ENCODE measurements around the gene TRIM10.

Gene TRIM10

DNA sequence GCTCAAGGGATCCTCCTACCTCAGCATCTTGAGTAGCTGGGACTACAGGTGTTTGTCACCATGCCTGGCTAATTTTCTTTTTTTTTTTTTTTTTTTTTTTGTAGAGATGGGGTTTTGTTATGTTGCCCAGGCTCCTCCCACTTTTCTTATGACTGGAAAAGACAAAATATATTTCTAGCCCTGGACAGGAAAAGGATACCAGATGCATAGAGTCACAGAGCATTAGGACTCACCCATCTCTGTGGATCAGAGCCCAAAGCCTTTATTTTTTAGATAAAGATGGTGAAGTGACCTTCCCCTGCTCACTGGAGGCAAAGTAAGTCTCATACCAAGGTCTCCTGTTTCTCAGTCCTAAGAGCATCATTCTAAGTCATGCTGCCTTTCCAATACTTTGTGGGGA is 3.4 kb downstream of the TRIM10 start:
- DNase-seq (ENCODE audit: low read depth in 1 of 2, low spot score in 1 of 2): no peak
- Histone ChIP-seq H3K4me3 (replicated peaks; ENCODE audit: insufficient read depth, low read length) (no peak overlapping the region), H3K27me3 (ENCODE audit: insufficient read depth, poor library complexity, severe bottlenecking) (no peaks in the 10 kb centered on the region), H3K27ac (replicated peaks) (no peak overlapping the region)
- TF ChIP-seq, protein P1, sequence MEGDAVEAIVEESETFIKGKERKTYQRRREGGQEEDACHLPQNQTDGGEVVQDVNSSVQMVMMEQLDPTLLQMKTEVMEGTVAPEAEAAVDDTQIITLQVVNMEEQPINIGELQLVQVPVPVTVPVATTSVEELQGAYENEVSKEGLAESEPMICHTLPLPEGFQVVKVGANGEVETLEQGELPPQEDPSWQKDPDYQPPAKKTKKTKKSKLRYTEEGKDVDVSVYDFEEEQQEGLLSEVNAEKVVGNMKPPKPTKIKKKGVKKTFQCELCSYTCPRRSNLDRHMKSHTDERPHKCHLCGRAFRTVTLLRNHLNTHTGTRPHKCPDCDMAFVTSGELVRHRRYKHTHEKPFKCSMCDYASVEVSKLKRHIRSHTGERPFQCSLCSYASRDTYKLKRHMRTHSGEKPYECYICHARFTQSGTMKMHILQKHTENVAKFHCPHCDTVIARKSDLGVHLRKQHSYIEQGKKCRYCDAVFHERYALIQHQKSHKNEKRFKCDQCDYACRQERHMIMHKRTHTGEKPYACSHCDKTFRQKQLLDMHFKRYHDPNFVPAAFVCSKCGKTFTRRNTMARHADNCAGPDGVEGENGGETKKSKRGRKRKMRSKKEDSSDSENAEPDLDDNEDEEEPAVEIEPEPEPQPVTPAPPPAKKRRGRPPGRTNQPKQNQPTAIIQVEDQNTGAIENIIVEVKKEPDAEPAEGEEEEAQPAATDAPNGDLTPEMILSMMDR (IDR thresholded peaks at IDR 0.05; ENCODE audit: insufficient read depth, low read length): no peak
- TF ChIP-seq, protein P2, sequence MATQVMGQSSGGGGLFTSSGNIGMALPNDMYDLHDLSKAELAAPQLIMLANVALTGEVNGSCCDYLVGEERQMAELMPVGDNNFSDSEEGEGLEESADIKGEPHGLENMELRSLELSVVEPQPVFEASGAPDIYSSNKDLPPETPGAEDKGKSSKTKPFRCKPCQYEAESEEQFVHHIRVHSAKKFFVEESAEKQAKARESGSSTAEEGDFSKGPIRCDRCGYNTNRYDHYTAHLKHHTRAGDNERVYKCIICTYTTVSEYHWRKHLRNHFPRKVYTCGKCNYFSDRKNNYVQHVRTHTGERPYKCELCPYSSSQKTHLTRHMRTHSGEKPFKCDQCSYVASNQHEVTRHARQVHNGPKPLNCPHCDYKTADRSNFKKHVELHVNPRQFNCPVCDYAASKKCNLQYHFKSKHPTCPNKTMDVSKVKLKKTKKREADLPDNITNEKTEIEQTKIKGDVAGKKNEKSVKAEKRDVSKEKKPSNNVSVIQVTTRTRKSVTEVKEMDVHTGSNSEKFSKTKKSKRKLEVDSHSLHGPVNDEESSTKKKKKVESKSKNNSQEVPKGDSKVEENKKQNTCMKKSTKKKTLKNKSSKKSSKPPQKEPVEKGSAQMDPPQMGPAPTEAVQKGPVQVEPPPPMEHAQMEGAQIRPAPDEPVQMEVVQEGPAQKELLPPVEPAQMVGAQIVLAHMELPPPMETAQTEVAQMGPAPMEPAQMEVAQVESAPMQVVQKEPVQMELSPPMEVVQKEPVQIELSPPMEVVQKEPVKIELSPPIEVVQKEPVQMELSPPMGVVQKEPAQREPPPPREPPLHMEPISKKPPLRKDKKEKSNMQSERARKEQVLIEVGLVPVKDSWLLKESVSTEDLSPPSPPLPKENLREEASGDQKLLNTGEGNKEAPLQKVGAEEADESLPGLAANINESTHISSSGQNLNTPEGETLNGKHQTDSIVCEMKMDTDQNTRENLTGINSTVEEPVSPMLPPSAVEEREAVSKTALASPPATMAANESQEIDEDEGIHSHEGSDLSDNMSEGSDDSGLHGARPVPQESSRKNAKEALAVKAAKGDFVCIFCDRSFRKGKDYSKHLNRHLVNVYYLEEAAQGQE (IDR thresholded peaks at IDR 0.05; ENCODE audit: insufficient replicate concordance, low read depth): no peak
- no peak for TF ChIP-seq GABPA (IDR thresholded peaks at IDR 0.05; ENCODE audit: low read depth)
- TF ChIP-seq POLR2AphosphoS5 (IDR thresholded peaks at IDR 0.05; ENCODE audit: low read depth): no peak
- no peak for TF ChIP-seq SPI1 (IDR thresholded peaks at IDR 0.05; ENCODE audit: borderline replicate concordance, low read depth)

DNA sequence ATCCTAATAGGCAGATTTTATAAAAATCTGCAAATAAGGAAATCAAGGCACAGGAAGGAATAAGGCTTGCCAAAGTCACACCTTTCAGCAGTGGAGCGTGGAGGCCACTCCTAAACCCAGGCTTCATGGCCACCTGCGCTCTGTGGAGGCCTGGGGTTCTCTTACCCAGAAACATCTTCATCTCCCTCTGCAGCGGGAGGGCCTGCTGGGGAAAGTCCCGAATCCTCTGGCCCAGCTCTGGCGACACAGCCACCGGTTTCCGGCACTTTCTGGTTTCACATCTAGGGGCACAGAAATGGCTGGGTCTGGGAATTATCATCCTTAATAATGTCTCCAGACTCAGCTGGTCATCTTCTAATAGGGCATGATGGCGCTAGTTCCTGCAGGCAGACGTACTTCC is 4.2 kb downstream of the TRIM10 start:
- TF ChIP-seq SPI1 (IDR thresholded peaks at IDR 0.05; ENCODE audit: borderline replicate concordance, low read depth) (no peak), GABPA (IDR thresholded peaks at IDR 0.05; ENCODE audit: low read depth) (no peak), POLR2AphosphoS5 (IDR thresholded peaks at IDR 0.05; ENCODE audit: low read depth) (no peak)
- TF ChIP-seq, protein P2 (IDR thresholded peaks at IDR 0.05; ENCODE audit: insufficient replicate concordance, low read depth): no peak
- TF ChIP-seq, protein P1 (IDR thresholded peaks at IDR 0.05; ENCODE audit: insufficient read depth, low read length): no peak
- Histone ChIP-seq H3K27ac (replicated peaks) (no peak overlapping the region), H3K4me3 (replicated peaks; ENCODE audit: insufficient read depth, low read length) (no peak overlapping the region), H3K27me3 (ENCODE audit: insufficient read depth, poor library complexity, severe bottlenecking) (no peaks in the 10 kb centered on the region)
- no peak for DNase-seq (ENCODE audit: low read depth in 1 of 2, low spot score in 1 of 2)

DNA sequence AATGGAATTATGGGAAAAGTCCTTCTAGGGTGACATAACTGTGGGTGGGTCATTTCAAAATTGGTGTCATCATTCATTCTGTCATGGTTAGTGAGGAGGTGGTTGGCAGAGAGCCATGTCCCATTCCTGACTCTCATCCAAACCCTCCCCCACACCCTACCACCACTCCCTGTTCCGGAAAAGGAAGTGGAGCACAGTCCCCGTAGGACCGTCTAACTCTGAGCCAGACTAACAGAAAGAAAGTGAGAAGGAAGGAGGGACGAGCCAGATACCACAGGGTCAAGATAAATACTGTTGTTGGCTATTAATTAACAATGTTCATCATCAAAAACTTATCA is 4.8 kb downstream of the TRIM10 start:
- Histone ChIP-seq H3K27me3 (ENCODE audit: insufficient read depth, poor library complexity, severe bottlenecking) (no peaks in the 10 kb centered on the region), H3K4me3 (replicated peaks; ENCODE audit: insufficient read depth, low read length) (no peak overlapping the region), H3K27ac (replicated peaks) (no peak overlapping the region)
- TF ChIP-seq GABPA (IDR thresholded peaks at IDR 0.05; ENCODE audit: low read depth): no peak
- TF ChIP-seq SPI1 (IDR thresholded peaks at IDR 0.05; ENCODE audit: borderline replicate concordance, low read depth): peak; percentile 3; the same call in 1 of the 2 replicates
- no peak for TF ChIP-seq POLR2AphosphoS5 (IDR thresholded peaks at IDR 0.05; ENCODE audit: low read depth)
- peak in 1 of 2 experiments; percentile 47 for DNase-seq (ENCODE audit: low read depth in 1 of 2, low spot score in 1 of 2)

DNA sequence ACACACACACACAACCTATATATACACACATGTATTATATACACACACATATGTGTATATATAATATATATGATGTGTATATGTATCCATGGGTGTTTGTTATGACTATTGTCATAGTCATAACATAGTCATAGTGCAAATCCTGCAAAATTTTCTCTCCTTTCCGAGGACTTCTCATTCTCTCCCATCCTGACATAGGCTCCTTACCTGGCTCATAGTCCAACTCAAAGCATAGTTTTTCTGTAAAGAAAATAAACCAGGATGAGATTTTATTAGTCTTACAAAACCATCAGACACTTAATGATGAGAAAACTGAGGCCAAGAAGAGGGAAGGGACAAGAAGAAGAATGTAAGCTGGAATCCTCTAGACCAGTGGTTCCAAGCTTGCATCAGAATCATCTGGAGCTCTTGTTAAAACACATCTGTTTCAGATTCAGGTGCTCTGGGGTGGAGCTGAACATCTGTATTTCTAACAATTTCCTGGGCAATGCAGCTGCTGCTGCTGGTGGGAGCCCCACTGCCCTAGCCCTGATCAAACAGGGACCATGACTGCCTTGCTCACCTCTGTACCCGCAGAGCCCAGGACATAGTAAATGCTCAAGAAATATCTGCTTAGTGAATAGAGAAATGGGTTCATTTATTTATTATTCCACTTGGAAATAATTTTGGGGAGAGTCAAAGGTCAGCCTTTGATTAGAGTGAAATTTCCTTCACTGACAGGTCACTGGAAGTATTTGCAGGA is 5.3 kb downstream of the TRIM10 start:
- no peak for TF ChIP-seq GABPA (IDR thresholded peaks at IDR 0.05; ENCODE audit: low read depth)
- no peak for TF ChIP-seq SPI1 (IDR thresholded peaks at IDR 0.05; ENCODE audit: borderline replicate concordance, low read depth)
- TF ChIP-seq POLR2AphosphoS5 (IDR thresholded peaks at IDR 0.05; ENCODE audit: low read depth): no peak
- TF ChIP-seq, protein P2 (IDR thresholded peaks at IDR 0.05; ENCODE audit: insufficient replicate concordance, low read depth): no peak
- TF ChIP-seq, protein P1 (IDR thresholded peaks at IDR 0.05; ENCODE audit: insufficient read depth, low read length): no peak
- Histone ChIP-seq H3K4me3 (replicated peaks; ENCODE audit: insufficient read depth, low read length) (no peak overlapping the region), H3K27me3 (ENCODE audit: insufficient read depth, poor library complexity, severe bottlenecking) (no peaks in the 10 kb centered on the region), H3K27ac (replicated peaks) (no peak overlapping the region)
- no peak for DNase-seq (ENCODE audit: low read depth in 1 of 2, low spot score in 1 of 2)

Measured in HL-60 (cell line).